Measurements from ENCODE around the gene TMEM61.

TMEM61 gene

GRCh38 chr1:54986025-54986424 lies 5.6 kb downstream of the TMEM61 start:
- DNase-seq: no peak

- DNase-seq: no peak
Observed at GRCh38 chr1:54986533-54986932, 6.1 kb downstream of the TMEM61 start.

DNA sequence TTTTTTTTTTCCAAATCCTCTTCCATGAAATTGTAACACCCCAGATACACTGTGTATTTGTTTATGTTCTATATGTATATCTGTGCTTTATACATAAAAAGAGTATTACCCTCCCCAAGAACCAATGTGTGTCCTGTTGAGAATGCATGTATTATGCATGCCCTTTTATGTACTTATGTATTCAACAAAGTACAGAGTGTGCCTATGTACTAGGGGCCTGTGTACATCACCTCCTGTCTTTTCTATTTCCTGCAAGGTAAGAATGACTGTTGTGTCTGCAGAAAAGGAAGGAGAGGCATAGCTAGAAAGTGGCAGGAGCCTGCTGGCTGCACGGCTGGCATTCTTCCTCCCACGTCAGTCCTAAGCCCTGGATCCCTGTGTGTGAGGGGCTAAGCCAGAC lies 7.0 kb downstream of the TMEM61 start:
- DNase-seq: no peak

DNA sequence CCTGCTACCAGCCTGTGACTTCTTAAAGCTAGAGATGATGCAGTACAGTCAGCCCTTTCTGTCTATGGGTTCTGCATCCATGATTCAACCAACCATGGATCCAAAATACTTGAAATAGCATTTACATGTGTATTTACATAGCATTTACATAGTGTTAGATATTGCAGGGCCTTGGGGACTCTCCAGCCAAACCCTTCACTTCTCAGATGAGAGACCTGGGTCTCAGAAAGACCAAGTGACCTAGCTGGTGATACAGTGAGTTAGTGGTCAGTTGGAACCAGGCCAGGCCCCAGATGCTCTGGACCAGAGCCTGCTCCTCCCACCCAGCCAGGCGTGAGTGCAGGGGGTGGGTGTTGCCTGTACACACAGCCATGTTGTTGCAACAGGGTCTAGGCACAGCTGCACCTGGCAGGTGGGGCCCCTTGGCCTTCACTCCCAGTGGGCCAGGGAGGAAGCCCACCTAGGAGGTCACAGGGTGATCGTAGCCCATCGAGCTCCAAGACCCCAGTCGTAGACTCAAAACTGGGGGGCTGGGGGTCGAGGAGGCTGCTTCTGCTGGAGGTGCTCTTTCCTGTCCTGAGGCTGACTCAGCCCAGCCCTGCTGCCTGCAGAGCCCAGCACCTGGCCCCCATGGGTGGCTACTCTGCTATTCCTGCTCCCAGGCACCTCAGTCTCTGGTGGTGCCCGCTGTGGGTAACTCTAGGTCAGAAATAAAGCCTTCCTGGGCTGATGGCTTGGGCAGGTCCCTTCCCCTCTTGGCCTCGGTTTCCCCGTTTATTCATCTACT lies 7.7 kb downstream of the TMEM61 start:
- no peak for DNase-seq

DNA sequence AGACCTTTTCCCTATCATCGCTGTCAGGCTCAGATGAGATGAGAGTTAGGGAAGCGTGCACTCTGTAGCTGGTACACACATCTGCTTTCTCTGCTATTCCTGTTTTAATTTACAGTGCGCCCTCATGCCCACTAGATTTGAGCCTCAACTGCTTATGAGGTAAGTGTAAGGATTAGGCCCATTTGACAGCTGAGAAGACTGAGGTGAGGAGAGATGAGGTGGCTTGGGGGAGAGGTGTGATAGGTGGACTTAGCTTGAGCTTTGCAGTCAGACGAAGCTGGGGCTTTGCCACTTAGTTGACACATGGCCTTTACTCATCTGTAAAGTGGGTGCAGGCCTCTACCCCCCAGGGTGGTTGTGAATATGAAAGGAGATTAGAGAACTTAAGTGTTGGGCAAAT lies 8.5 kb downstream of the TMEM61 start:
- DNase-seq: no peak

- DNase-seq: no peak
Observed at GRCh38 chr1:54989473-54989872, 9.0 kb downstream of the TMEM61 start.

- no peak for DNase-seq
Observed at GRCh38 chr1:54989968-54990810, 9.8 kb downstream of the TMEM61 start.

DNA sequence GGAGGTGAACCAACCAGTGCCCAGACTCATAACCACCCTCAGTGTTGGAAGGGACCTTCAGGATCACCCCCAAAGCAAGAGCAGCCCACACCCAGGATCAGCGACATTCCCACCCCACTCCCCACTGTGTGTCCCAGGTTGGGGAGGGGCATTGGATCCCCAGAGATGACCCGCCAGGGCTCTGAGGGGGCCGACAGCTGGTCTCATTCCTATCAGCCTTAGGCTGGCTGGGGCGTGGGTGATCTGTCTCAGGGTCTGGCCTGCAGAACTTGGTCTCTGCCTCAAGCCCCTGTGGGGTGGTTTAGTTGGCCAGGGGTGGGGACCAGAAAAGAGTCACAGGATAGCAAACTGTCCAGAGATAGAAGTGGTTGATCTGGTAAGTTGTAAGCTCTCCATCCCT lies 10.5 kb downstream of the TMEM61 start:
- no peak for DNase-seq

DNA sequence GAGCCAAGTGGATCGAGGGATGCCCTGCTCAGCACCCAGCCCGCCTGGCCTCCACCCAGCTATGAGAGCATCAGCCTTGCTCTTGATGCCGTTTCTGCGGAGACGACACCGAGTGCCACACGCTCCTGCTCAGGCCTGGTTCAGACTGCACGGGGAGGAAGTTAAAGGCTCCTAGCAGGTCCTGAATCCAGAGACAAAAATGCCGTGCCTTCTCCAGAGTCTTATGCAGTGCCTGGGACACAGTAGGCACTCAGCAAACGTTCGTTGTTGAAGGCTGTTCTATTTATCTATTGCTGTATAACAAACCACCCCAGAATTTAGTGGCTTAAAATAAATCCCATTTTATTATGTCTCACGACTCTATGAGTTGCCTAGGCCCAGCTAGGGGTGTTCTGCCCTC lies 11.5 kb downstream of the TMEM61 start:
- no peak for DNase-seq

DNA sequence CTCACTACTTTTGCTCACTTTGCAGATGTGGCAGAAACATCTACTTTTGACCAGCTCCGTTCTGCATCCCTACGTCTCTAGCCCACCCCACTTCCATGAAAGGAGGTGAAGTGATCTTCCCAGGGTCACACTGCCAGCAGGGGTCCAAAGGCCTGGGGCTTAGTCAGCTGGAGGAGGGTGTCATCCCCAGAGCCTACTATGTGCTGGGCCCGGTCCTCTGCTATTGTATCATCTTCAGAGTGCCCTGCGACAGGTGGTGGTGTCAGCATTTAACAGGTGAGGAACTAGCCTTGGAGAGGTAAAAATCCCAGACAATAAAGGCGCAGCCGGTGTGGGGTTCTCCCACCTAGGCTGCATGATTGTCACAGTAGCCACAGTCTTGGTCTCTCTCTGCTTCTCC lies 12.7 kb downstream of the TMEM61 start:
- DNase-seq: no peak

GRCh38 chr1:54994355-54994990 lies 14.0 kb downstream of the TMEM61 start:
- DNase-seq: no peak

GRCh38 chr1:54995013-54995760 lies 14.8 kb downstream of the TMEM61 start:
- no peak for DNase-seq

DNA sequence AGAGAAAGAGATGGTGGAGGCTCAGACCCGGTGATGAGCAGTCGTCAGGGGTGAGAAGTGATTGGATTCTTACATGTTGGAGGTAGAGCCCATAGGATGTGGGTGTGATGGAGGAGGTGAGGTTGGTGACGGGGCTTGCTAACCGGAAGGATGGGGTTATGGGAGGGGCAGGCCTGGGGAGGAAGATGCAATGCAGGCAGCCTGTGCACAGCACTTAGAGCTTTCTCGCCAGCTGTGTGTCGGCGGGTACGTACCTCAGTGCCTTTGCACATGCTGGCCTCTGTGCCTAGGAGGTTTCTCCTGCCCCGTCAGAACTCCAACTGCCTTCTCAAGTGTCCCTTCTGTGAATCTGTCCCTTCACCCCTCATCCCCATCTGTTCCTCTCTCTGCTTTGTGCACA lies 15.4 kb downstream of the TMEM61 start:
- DNase-seq: peak in 1 of 2 experiments; percentile 7

DNA sequence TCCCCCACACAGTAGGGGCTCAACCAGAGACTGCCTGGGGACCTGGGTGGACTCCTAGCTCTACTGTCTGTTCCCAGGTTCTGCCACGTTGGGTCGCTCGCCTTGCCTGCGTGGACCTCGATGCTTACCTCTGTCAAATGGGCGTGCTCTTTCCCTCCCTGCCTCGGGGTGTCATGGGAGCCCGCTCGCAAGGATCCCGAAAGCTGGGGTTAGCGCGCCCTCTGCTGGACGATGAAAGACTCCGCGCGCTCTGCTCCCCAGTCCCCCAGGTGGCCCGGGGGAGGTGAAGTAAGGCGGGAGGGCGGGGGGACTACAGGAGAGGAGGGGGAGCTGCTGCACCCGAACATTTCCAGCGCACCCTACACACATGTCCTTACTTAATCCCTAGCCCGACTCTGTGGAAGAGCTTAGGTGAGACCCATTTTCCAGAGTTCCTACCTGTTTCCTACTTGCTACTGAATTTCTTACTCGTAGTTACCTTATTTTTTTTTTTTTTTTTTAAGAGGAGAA lies 16.0 kb downstream of the TMEM61 start:
- peak; percentile 63 to 74 for DNase-seq

- no peak for DNase-seq
Observed at GRCh38 chr1:54996869-54997710, 16.7 kb downstream of the TMEM61 start.

GRCh38 chr1:54997711-54997986 lies 17.2 kb downstream of the TMEM61 start:
- DNase-seq: no peak

GRCh38 chr1:54998100-54998499 lies 17.7 kb downstream of the TMEM61 start:
- DNase-seq: no peak

GRCh38 chr1:54998677-54999076 lies 18.2 kb downstream of the TMEM61 start, which contains the start of gene BSND:
Gene BSND (plus strand): TSS chr1:54998933. CDS start chr1:54999187, 254 bp downstream.
- no peak for DNase-seq

DNA sequence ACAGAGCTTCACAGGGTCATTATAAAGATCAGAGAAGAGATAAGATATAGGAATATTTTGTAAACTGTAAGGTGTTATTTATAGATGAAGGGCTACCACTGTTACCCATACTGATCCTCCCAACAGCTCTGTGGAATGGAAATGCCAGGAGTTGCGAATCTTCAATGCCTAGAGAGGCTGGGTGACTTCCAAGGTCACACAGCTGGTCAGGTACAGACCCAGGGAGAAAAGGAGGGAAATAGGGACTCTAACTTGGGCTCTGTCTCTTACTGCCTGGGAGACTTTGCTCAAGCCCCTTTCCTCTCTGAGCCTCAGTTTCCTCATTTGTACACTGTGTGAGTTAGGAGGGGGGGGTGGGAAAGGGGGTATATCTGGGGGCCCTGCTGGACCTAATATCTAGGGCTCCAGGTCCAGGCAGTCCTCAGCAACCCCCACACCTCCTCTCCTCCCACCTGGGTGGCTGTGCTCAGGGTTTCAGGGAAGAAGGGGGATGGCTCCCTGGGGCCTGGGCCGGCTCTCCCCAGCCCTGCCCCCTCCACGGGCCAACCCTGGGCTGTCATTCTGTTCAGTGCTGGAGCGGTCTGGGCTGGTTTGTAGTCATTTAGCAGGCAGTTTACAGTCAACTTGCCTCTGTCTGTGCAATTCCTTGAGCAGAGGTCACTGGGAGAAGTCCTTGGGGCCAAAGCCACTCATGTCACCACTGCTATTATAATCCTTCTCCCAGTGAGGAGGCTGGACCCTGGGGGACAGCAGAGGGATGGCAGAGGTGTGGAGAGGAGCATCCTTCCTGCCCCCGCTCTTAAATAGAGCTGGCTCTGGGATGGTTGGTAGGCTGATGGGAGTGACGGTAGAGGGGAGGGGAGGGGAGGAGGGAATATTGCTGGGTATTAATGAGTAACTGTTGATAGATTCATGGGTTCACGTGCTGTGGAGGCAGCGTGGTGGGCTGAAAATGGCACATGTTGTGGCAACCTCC lies 20.0 kb downstream of the TMEM61 start:
- DNase-seq: no peak

DNA sequence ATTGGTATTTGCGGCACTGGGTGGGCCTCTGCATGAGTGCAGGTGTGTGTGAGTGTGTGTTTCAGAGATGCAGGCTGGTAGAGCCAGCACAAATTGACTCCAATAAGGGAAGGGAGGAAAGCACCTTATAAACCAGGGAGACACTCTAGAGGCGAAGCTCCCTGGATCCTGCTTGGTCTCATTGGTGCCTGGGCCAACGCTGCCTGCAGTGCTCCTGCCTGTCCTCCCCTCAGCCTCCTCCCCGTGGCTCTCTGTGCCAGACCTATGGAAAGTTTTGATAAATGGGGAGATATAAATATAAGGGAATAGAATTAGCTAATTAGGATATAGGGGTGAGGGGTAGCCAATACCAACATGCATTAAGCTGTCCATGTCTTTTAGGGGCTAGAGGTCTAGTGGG lies 20.9 kb downstream of the TMEM61 start:
- DNase-seq: no peak

GRCh38 chr1:55002686-55003085 lies 22.3 kb downstream of the TMEM61 start:
- DNase-seq: no peak

Measured in stimulated activated CD4-positive, alpha-beta T cell treated with anti-CD3 and anti-CD28 coated beads, Interleukin-4, amount 100 ng/mL, for 4 hours (primary cell).